ENCODE data around the gene SLC15A4.
A peak's percentile ranks its signal among the peaks of the same experiment; 100 is the strongest.
"Not testable (repeated sequence)": the region's sequence is repeated elsewhere in the genome, so short reads cannot be mapped to it uniquely, and the experiment has no call there.

Gene SLC15A4

DNA sequence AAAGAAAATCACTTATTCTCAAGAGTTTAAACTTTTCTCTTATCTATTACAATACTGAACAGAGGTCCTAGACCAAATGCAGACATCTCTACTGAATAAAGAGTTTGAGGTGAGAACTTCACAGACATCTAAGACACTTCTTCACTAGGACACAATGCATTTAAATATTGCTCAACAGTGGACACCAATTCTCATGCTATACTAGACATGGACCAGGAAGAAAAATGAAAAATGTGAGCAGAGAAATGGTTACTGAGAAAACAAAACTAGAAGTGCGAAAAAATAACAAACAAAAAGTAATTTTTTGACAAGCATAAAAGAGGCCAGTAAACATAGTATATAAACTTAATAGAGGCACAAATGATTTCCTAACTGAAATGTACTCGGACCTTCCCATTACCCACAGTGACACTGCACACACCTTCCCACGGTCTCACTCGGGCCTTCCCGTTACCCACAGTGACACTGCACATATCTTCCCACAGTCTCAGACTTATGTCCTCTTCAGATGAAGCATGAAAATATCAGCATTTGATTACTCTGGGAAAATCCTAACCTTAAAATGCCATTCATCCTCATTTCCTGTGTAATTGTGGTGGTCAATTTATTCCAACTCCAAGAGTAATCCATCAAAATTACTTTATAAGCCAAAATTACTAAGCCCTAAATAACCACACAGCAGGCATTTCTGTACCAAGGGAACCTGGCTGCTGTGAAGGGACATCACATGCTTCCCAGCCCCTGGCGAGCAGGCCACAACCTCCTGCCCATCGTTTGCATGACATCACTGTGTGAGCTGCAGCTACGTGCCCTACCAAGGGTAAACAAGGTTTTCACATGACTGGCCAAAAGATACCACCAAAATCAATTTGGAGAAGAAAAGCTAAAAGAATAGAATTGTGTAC, 6.4 kb downstream of the SLC15A4 start:
- DNase-seq, result peak in 19 of 42 donors; percentile 38 to 77 (median 58)

DNA sequence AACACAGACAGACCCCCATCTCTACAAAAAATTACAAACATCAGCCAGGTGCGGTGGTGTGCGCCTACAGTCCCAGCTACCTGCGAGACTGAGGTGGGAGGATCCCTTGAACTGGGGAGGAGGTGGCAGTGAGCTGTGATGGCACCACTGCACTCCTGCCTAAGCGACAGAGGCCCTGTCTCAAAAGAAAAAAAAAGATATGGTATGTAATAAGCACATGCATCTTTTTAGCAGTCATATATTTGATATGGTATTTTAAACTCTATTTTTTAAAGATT, 7.2 kb downstream of the SLC15A4 start:
- intact Hi-C loops (cut with DNase I), result no loop called here
- peak in 30 of 42 donors; percentile 40 to 89 (median 63) for DNase-seq

More for the DNA sequence above, 6.4 kb downstream of the SLC15A4 start:
- intact Hi-C loops (cut with DNase I), result no loop called here

DNA sequence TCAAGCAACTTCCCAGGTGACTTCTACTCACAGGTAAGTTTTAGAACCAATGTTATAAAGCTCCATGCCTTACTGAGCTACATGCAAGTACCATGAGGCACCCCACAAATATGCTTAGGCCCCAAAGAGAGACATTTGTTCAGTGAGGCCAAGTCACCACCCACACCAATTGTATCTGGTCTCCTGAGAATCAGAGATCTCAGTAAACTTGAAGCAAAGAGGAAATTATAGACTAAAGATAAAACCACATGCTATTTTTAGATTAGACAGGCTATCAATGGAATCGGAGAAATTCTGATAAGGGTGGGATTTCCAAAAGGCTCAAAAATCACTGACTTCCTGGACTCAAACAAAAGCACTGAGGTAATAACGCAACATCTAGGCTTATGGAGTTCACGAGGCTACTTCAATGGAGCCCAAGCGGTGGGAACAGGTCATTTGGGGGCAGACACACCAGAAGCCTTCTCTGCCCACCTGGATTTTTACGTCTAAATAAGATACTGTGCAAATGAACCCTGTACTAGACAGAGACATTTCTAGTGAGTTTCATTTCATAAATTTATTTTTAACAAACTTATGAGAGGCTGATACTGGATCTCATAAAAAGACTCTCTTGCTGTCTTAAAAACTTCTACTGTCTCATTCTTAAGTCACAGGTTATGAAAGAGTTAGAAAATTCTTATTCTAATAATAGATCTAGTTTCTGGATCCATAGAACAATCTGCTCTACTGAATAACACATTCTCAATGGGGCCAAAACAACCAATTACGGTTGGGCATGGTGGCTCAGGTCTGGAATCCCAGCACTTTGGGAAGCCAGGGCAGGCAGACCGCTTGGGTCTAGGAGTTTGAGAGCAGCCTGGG, 7.7 kb downstream of the SLC15A4 start:
- intact Hi-C loops (cut with DNase I), result no loop called here

DNA sequence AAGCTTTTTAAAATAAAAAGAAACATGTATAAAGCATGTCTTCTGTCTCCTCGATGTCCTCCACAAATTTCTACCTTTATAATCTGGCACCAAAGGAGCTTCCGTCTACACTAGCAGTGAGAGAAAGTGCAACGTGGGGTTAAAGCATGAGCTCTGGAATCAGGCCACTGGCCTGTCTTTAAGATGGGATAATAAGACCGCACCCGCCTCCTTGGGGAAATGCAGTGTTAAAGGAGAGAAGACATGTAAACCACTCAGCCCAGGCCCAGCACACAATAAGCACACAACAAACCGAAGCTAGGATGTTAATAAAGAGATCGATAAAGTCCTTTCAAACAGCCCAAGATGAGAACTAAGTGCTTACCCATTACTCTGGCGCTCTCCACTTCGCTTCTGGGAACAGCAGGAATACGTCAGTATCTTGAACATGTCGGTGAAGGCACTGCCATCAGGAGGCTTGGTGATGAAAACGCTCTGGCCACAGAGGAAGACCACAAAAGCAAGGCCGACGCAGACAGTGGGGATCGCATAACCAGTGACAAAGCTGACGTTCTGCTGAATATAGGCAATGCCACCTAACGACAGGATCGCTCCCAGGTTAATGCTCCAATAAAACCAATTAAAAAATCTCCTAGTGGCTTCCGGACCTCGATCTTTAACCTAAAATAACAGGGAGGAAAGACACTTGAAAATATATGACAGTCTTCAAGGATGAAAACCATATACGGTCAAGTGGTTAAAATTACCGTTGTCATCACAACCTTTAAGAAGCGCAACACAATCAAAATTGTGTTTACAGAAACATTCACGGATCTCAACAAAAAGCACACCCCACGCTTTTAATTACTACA, 9.1 kb downstream of the SLC15A4 start:
- intact Hi-C loops (cut with DNase I), result no loop called here
- peak in 1 of 42 donors; percentile 25 for DNase-seq

More for the DNA sequence above, 7.7 kb downstream of the SLC15A4 start:
- DNase-seq, result no peak

DNA sequence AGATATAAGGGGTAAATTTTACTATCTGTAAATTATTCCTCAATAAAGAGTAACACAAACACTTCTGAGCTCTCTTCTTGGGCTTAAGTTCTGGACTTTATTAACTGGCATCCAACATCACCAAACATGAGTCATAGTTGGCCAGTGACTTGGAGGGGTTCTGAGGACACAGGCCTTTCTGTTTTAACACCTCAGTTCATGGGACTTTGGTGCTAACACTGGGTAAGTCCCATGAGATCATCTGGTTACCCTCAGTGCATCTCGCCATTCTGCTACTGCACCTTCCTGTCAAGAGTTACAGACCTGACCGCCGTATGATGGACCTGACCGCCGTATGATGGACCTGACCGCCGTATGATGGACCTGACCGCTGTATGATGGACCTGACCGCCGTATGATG, 9.9 kb downstream of the SLC15A4 start:
- intact Hi-C loops (cut with DNase I), result no loop called here
- no peak for DNase-seq

DNA sequence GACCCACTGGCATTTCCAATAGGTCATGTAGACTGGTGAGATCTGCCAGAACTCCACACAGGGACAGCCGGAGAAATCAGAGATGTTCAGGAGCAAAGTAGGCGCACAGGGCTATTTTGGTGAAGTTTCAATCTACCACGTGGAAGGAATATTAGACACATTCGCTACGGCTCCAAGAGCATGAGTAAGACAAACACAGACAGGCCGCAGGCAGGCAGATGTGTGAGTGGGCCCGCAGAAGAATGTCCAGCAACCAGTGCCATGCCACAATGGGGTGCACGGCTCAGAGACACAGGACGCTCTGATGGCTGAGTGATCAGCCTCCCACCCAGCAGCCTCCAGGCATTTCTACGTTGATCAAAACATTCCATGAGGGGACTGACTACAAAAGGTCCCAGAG, 10.4 kb downstream of the SLC15A4 start:
- peak in 1 of 42 donors; percentile 16 for DNase-seq
- intact Hi-C loops (cut with DNase I), result no loop called here

DNA sequence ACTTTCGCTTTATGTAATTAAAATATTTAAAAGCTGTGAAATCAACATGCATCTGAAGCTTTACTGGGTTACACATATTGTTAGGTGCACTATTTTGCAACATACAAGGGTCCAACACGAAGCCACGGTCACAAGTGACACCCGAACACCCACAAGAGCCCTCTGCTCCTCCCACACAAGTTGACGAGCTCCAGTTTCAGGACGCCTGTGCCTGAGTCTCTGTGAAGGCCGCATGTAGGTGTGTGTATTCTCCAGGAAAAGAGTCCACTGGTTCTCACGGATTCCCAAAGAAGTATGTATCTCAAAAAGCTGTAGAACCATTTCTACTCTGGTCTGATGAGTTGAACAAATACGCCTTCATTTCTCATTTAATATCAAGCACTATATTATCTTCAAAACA, 12.0 kb downstream of the SLC15A4 start:
- DNase-seq, result peak in 1 of 42 donors; percentile 37
- intact Hi-C loops (cut with DNase I), result no loop called here

DNA sequence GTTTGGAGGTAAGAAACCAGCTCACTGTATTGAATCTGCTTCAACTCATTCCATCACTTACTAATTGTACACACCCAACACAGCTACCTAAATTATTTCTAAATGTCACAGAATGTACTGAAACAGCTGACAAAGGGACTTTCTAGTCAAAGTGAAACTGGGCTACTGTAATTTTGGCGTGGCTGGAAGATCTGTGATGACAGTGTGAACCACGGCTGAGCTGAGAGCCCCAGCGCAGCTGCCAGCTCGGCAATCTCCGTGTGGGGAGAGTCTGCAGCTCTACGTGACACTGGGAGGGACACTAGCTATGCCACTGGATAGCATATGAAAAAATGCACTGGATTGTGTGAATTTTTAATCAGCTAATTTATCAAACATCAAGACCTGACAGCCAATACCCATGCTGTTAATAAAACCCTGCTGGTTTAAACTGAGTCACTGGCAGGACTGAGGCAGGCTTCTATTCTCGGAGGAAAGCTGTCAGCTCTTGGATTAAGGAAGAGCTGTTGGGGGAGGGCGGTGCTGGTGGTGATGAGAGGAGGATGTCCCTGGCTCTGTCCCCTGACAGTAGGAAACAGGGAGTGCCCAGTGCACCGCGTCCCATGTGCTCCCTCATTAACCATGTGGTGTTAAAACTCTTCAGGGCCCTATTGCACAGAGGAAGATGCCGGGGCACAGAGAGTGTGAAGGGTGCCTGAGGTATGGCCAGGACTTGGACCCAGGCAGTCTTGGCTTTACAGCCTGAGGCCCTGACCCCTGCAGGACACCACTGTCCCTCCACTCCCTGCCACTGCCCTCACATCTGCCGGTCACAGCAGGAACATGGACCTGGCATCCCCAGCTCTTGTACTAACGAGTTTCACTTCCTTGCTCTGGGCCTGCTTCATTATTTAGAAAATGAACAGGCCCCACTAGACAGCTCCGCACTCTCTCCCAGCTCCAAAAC, 13.3 kb downstream of the SLC15A4 start:
- intact Hi-C loops (cut with DNase I), result no loop called here
- DNase-seq, result peak in 29 of 42 donors; percentile 30 to 75 (median 52)

DNA sequence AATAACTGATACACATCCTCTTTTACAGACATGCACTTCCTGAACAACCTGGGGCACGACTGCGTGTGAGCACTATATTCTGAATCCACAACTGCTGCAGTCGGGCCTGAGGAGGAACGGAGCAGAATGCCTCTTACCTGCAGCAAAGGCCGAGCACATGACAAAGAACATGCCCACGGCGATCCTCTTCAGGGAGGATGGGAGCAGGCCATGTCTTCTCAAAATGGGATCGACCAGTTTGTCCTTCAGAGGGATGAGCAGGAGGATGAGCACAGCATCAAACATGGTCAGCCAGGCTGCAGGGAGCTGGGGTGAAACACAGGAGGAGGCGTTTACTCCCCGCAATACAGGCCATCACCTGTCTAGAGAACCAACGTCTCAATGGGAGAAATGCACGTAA, 15.1 kb downstream of the SLC15A4 start:
- peak in 1 of 42 donors; percentile 40 for DNase-seq
- intact Hi-C loops (cut with DNase I), result no loop called here

DNA sequence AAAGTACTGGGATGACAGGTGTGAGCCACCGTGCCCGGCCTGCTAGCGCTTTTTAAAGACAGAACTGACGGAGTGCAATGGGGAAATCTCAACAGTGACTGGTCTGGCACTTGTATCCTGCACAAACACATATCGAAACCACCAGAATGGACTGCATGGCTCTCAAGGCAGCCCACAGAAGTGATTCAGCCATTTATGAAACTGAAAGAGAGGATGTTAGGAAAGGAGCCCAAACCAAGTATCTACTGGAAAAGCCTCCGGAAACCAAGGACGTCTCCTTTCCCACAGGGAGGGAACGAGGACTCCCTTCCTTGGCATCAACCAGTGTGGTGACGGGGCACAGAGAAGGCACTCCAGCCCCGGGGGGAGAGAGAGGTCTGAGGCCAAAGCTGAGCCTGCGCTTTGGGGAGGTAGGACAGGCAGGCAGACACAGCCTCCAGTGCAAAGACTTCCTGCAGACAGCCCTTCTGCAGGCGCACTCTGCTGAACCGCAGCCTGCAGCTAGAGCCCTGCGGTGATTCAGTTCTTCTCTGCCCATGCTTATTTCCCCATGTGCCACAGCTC, 16.5 kb downstream of the SLC15A4 start:
- intact Hi-C loops (cut with DNase I), result no loop called here
- peak in 37 of 42 donors; percentile 31 to 74 (median 58) for DNase-seq

DNA sequence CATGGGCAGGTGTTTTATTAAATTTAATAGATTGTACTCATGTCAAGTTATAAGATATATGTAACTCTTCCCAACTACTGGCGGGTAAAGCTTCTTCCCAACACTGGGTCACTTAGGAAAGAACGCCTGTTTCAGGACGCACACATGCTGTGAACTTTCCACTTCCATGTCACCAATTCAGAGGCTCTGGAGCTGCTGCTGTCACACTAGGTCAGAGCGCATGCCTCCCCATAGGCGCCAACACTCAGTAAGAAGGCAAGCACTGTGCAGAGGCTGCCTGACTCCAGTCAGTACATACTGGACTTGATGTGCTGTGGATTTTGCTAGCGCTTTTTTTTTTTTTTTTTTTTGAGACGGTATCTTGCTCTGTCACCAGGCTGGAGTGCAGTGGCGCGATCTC, 17.2 kb downstream of the SLC15A4 start:
- intact Hi-C loops (cut with DNase I), result no loop called here
- peak in 2 of 42 donors; percentile 26 to 31 for DNase-seq

DNA sequence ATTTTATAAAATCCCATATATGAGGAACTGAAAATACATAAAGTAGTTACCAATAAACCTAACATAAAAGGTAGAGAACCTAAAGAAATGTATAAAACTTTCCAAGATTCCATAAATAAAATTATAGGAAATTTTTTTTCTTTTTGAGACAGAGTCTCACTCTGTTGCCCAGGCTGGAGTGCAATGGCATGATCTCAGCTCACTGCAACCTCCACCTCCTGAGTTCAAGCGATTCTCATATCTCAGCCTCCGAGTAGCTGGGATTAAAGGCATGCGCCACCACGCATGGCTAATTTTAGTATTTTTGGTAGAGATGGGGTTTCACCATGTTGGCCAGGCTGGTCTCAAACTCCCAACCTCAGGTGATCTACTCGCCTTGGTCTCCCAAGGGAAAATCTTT, 18.4 kb downstream of the SLC15A4 start:
- DNase-seq; intact Hi-C loops (cut with DNase I): not testable (repeated sequence)

DNA sequence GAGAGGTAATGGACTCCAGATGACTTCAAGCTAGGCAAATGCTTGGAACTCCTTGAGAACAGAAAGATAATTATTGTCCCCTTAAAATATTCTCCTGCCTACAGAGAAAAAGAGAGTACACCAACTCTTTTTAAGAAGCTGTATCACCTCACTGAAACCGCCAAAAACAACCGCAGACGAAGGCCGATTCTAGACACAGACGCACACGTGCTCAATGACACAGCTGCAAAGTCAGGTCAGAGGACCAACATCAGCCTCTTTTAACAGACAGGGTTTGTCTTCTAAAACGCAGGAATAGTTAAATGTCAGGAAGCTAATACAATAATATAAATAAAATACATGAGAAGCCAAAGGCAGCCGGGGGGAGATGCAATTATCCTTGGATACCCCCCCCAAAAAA, 19.0 kb downstream of the SLC15A4 start:
- no peak for DNase-seq
- intact Hi-C loops (cut with DNase I), result no loop called here

DNA sequence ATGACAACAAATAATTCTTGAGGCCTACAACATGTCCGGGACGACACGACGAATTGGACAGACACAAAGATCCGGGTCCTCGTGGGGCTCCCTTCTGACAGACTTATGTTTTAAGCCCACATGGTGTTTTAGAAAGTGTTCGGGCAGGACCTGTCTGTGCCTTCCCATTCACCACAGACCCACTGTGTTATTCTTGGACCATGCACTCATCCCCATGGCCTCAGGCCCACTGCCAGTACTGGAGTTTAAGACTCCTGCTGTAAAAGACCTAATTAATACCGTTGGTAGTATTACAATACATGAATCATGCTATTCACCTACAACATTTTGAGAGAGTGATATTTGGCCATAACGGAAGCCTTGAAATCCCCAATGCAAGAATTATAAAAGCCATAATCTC, 20.0 kb downstream of the SLC15A4 start:
- intact Hi-C loops (cut with DNase I), result no loop called here
- no peak for DNase-seq

DNA sequence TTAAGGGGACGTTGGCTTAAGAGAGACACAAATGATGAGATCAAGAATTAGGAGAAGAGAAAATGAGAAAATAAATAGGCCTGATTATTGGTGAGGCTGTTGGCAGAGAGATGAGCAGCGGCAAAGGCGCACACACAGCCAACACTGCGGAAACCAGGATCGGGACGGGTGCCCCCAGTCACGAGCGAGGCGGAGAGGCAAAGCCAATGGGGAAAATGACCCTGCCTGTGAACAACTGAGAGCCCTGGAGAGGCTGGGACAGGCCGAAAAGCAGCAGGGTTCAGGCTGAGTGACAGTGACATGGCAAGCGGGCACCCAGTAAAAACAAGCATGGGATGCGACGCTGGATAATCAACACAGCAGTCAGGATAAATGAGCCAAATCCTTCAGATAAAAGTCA, 21.0 kb downstream of the SLC15A4 start:
- DNase-seq, result no peak
- intact Hi-C loops (cut with DNase I), result no loop called here

DNA sequence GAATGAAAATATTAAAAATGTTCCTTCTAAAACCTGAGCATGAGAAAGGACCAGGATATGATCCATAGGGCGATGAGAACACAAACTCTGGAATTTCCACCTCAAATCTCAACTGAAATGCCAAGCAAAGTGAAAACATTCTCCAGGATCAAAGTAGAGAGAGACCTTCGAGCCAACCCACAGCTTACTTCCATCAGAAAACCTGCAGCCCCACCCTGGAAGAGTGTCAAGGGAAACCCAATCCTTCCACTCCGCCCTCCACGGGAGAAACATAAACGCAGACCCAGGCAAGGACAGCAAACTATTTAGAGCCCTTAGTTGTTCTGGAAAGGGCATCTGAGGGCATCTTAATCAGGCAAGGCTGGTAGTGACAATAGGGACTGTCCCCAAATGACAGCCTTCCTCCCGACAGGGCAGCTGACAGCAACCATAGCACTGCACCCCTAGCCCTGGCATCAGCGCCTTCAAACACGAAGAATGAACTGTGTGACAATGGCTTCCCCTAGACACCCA, 21.8 kb downstream of the SLC15A4 start:
- DNase-seq, result peak in 1 of 42 donors; percentile 28

DNA sequence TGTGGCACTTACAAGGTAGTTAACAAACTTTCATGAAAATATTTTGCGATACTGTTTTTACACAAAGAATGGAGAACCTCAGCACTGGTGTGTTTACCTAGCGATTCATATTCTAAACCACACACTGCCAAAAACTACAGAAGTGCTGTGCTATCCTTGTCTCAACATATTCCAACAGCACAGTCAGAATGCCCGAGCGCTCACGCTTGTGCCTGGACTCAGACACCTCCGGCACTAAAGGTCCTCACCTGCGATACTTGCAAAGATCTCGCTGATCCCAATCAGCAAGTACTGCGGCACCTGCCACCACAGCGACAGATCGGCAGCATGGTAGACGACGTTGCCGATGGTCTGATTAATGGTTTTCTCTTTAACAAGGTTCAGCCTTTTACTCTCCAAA, 23.2 kb downstream of the SLC15A4 start:
- peak in 2 of 42 donors; percentile 11 to 32 for DNase-seq
- intact Hi-C loops (cut with DNase I), result no loop called here

More for the DNA sequence above, 21.8 kb downstream of the SLC15A4 start:
- intact Hi-C loops (cut with DNase I), result no loop called here

All from head of caudate nucleus (tissue), 42 donors.